Epithelial cell of esophagus (primary cell): ENCODE data around the gene GPR162.

ENCODE experiments used
- DNase-seq: peaks from one replicate; pipeline ENCODE4 v3.0.0; 2010; ENCODE audit warnings: low read depth
- H3K4me3 ChIP-seq: 2 replicates; pipeline ENCODE4 v1.5.1; 2011; ENCODE audit warnings: mild to moderate bottlenecking, low read length, control low read depth
- TF ChIP-seq, protein P1 (sequence below): IDR thresholded peaks from 2 replicates; pipeline ENCODE4 v1.5.1; 2011; ENCODE audit warnings: low read depth, mild to moderate bottlenecking, low read length, control low read depth, inconsistent platforms; ENCODE audit not compliant: insufficient read depth; ENCODE audit errors: missing control alignments

The GPR162 gene

GRCh38 chr12:6837370-6838060 is 15.9 kb downstream of the GPR162 start:
- no peak overlapping the region for H3K4me3 ChIP-seq

DNA sequence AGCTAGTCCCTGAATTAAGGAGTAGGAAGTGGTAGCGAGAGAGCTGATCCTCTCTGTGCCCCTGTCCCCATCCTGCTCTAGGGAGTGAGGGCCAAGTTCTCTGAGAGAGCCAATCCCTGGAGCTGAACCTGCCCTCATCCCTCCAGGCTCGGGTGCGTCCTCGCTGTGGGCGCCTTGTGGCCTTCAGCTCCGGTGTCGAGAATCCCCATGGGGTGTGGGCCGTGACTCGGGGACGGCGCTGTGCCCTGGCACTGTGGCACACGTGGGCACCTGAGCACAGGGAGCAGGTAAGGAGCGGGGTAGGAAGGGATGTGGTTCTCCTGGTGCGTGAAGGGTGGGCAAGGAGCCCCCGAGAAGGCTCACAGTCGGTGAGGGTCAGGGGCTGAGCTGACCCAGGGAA is 17.2 kb downstream of the GPR162 start:
- DNase-seq = no peak
- H3K4me3 ChIP-seq = no peak overlapping the region
- TF ChIP-seq, protein P1, sequence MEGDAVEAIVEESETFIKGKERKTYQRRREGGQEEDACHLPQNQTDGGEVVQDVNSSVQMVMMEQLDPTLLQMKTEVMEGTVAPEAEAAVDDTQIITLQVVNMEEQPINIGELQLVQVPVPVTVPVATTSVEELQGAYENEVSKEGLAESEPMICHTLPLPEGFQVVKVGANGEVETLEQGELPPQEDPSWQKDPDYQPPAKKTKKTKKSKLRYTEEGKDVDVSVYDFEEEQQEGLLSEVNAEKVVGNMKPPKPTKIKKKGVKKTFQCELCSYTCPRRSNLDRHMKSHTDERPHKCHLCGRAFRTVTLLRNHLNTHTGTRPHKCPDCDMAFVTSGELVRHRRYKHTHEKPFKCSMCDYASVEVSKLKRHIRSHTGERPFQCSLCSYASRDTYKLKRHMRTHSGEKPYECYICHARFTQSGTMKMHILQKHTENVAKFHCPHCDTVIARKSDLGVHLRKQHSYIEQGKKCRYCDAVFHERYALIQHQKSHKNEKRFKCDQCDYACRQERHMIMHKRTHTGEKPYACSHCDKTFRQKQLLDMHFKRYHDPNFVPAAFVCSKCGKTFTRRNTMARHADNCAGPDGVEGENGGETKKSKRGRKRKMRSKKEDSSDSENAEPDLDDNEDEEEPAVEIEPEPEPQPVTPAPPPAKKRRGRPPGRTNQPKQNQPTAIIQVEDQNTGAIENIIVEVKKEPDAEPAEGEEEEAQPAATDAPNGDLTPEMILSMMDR = no peak

More at GRCh38 chr12:6837370-6838060, 15.9 kb downstream of the GPR162 start:
- DNase-seq = no peak
- TF ChIP-seq, protein P1 = no peak

DNA sequence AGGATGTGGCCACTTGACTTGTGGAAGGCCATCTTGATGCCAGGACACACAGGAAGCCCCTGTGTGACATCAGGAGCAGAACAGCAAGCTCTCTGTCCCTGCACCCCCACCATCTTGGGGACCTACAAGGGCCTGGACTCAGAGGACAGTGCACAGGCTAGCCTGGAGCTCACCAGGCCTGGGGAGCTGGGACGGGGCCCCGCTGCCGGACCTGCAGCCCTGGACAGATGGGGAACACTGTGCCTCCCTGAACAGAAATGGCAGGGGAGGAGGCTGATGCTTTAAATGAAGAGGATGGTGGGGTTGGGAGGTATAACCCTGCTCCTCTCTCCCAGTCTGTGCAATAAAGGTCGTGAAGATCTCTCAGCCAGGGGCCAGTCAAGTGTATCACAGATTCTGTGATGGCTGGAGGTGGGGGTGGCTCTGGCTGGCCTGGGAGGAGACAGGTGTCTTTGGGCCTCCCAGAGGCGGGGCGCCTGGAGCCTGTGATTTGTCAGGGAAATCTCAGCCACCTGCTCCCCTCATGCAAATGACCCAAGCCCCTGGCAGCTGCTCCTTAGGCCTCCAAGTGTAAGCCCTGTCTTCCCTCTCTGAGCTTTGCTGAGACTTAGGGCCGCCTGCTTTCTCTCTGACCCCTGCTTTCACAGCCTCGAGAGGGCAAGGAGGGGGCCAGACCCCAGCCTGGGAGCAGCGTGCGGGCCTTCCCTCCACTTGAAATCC is 18.0 kb downstream of the GPR162 start:
- H3K4me3 ChIP-seq = no peak overlapping the region
- DNase-seq = no peak
- TF ChIP-seq, protein P1 = no peak

GRCh38 chr12:6840330-6840729 is 18.7 kb downstream of the GPR162 start:
- TF ChIP-seq, protein P1 = no peak
- no peak overlapping the region for H3K4me3 ChIP-seq
- DNase-seq = no peak

GRCh38 chr12:6840761-6841515 is 19.3 kb downstream of the GPR162 start, which contains the start of gene GNB3:
TSS of gene GNB3 (plus strand) at chr12:6840925. CDS start at chr12:6841288, 363 bp downstream.
- no peak for DNase-seq
- TF ChIP-seq, protein P1 = no peak
- no peak within 1 kb of the TSS for H3K4me3 ChIP-seq

DNA sequence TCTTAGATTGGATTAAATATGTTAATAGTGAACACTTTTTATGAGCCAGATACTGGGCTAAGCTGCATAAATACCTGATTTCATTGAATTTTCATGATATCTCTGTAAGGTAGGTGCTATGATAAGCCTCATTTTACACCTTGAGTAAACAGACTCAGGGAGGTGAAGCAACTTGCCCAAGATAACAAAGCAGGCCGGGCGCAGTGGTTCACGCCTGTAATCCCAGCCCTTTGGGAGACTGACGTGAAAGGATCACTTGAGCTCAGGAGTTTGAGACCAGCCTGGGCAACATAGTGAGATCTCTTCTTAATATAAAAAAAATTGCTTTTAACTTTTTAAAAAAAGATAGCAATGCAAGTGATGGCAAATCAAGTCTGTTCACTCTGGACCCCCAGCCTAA is 20.5 kb downstream of the GPR162 start:
- DNase-seq = no peak
- H3K4me3 ChIP-seq = no peak overlapping the region
- TF ChIP-seq, protein P1 = no peak
